Astrocyte (in vitro differentiated cells and primary cell): ENCODE results near the gene TTYH3.

Experiments
- CTCF ChIP-seq: IDR thresholded peaks from 2 replicates; pipeline ENCODE4 v1.5.1; 2011; ENCODE audit warnings: low read depth, mild to moderate bottlenecking, inconsistent platforms, low read length, moderate library complexity; ENCODE audit not compliant: insufficient read depth
- EZH2 ChIP-seq: IDR thresholded peaks from 2 replicates; pipeline ENCODE4 v1.6.1; 2012; ENCODE audit warnings: mild to moderate bottlenecking, low read length, inconsistent platforms; ENCODE audit not compliant: insufficient read depth

DNA sequence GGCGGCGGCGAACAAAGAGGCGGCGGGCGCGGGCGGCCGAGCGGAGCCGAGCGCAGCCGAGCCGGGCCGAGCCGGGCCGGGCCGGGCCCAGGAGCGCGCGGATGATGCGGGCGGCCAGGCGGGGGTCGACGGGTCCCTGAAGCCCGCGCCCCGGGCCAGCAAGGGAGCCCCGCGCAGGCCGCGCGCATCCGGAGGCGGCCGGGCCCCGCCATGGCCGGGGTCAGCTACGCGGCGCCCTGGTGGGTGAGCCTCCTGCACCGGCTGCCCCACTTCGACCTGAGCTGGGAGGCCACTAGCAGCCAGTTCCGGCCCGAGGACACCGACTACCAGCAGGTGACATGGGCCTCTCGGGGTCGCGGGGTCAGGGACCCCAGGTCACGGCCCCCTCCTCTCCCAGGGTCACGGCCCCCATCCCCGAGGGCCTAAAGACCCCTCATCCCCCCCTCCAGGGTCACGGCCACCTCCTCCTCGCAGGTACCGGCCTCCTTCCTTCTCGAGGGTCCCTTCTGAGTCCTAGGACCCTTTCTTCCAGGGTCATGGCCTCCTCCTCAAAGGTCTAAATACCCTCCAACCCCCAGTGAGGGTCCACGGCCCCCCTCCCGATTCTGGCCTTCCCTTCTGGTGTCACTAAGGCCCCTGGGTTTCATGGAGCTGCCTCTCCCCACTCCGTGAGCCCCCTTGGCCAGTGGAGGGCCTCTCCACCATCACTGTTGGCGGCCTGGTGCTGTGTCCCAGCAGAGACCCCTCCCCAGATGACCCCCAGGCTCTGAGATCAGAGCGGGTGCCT is at the start of gene TTYH3:
- TF ChIP-seq CTCF (no peak), EZH2 (no peak)
